ENCODE results near the gene CPT1C. TPM values are rescaled to one million over a fixed set of nuclear protein-coding genes. Genes with fewer than 3 reads are reported as not detected.

Gene CPT1C
- total RNA-seq, 2 experiments from 2014 or later: 0.86 to 0.95 TPM

- POLR2A ChIA-PET: no interaction called here
- H2AFZ ChIP-seq (ENCODE audit: low read length): no peak within 1 kb of the TSS
- no peak within 1 kb of the TSS for H3K27ac ChIP-seq (ENCODE audit: low read depth, low read length, poor library complexity, severe bottlenecking)
- H3K4me1 ChIP-seq (ENCODE audit: insufficient read depth, low read length, poor library complexity, severe bottlenecking): peaks cover 5% of the 10 kb centered on the region
- DNase-seq (ENCODE audit: low spot score): no peak
- peaks cover 65% of the 10 kb centered on the region for H3K36me3 ChIP-seq (ENCODE audit: insufficient read depth, low read length)
- CTCF ChIA-PET (ENCODE audit: unreplicated experiment): no interaction called here
- H4K20me1 ChIP-seq (ENCODE audit: insufficient read depth, low read length): no peaks in the 10 kb centered on the region
- intact Hi-C loops (cut with micrococcal nuclease; ENCODE audit: unreplicated experiment): no loop called here
- BruUV-seq (replicated peaks): no TSS peak
- no peaks in the 10 kb centered on the region for H3K9me2 ChIP-seq (ENCODE audit: insufficient read depth, low read length)
- no peaks in the 10 kb centered on the region for H3K79me2 ChIP-seq (ENCODE audit: insufficient read depth, low read depth, low read length)
- TF ChIP-seq EZH2phosphoT487 (IDR thresholded peaks at IDR 0.05; ENCODE audit: borderline replicate concordance, low read depth, low read length): no peak
- TF ChIP-seq CTCF (conservative IDR thresholded peaks at IDR 0.05; ENCODE audit: low read length): no peak
- H3K4me3 ChIP-seq (ENCODE audit: low read depth, low read length, poor library complexity, severe bottlenecking): no peak within 1 kb of the TSS
- H3K9me3 ChIP-seq (ENCODE audit: low read length): no peaks in the 10 kb centered on the region
- H3K4me2 ChIP-seq (ENCODE audit: low read length): no peak within 1 kb of the TSS
Observed at GRCh38 chr19:49689133-49690078, 1.5 kb upstream of the CPT1C start, which contains the start of gene ADM5. Gene ADM5, plus strand, starts transcription at chr19:49689594. Its CDS starts 244 bp downstream, at chr19:49689838.

- POLR2A ChIA-PET: interaction anchor here (0.7 kb wide), 1 partner anchor 50 kb away, joined by 3 read pairs; the partner anchor contains the start of gene RRAS
- BruUV-seq (replicated peaks): no TSS peak
Observed at GRCh38 chr19:49690079-49690655, 749 bp upstream of the CPT1C start.

More at GRCh38 chr19:49690079-49690655, 749 bp upstream of the CPT1C start:
- Histone ChIP-seq H2AFZ (ENCODE audit: low read length) (no peak overlapping the region), H4K20me1 (ENCODE audit: insufficient read depth, low read length) (no peaks in the 10 kb centered on the region), H3K9me2 (ENCODE audit: insufficient read depth, low read length) (no peaks in the 10 kb centered on the region), H3K79me2 (ENCODE audit: insufficient read depth, low read depth, low read length) (no peaks in the 10 kb centered on the region), H3K4me2 (ENCODE audit: low read length) (no peak overlapping the region), H3K27ac (ENCODE audit: low read depth, low read length, poor library complexity, severe bottlenecking) (no peak overlapping the region), H3K9me3 (ENCODE audit: low read length) (no peaks in the 10 kb centered on the region), H3K4me1 (ENCODE audit: insufficient read depth, low read length, poor library complexity, severe bottlenecking) (peaks cover 5% of the 10 kb centered on the region), H3K4me3 (ENCODE audit: low read depth, low read length, poor library complexity, severe bottlenecking) (no peak overlapping the region), H3K36me3 (ENCODE audit: insufficient read depth, low read length) (peaks cover 58% of the 10 kb centered on the region)
- DNase-seq (ENCODE audit: low spot score): no peak
- TF ChIP-seq EZH2phosphoT487 (IDR thresholded peaks at IDR 0.05; ENCODE audit: borderline replicate concordance, low read depth, low read length) (no peak), CTCF (conservative IDR thresholded peaks at IDR 0.05; ENCODE audit: low read length) (no peak)
- intact Hi-C loops (cut with micrococcal nuclease; ENCODE audit: unreplicated experiment): no loop called here
- CTCF ChIA-PET (ENCODE audit: unreplicated experiment): no interaction called here

Measured in OCI-LY7 (cell line).